Measurements from ENCODE around the gene CCDC124.

Gene CCDC124

DNA sequence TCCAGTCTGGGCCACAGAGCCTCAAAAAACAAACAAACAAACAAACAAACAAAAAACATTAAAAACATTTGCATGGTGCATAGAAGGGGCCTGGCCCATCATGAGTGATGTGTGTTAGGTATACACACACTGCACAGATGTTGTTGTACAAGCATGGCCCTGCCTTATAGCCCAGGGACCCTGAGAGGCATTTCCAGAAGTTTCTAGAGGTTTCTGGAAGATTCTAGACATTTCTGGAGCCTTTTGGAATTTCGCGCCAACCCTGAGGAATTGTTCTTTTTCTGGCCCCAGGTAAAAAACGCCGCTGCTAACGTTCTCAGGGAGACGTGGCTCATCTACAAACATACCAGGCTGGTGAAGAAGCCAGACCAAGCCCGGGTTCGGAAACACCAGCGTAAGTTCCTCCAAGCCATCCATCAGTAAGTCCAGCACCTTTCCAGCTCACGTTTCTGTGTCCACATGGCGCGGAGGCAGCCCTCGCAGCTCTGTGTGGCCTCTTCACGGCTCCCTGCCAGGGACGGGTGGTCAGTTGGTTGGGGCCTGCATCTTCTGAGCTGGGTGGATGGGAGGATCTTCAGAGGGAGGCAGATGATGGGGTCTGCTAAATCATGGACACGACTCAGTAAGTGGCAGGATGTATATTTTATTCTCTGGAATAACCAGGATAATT is 56.7 kb downstream of the CCDC124 start:
- DNase-seq: no peak

DNA sequence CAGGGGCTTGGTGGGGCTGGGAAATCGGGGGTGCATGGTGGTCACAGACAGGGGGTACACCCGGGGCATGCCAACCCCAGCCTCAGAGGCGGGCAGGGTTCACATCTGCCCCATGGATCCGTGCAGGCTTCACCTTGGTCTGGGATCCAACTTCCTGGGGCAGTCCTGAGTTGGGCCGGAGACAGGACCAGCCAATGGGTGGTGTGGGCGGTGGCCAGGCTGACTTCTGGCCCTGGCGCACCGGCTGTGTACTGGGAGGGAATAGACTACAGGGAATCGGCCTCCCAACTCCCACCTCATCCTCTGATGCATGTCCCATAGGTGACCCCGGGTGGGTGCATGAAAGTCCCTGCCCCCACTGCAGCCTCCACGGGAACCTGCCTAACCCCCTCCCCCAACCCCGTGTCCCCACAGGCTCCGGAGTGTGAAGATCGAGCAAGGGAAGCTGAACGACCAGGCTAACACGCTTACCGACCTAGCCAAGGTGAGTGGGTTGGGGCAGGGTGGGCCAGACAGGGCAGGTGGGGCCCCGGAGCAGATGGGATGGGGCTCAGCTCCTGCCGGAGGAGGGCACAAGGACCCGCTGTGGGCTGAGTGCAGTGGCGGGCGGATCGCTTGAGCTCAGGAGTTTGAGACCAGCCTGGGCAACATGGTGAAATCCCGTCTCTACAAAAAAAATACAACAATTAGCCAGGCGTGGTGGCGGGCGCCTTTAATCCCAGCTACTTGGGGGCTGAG is 60.4 kb downstream of the CCDC124 start:
- DNase-seq: no peak

Data from CD4-positive, alpha-beta T cell treated with Interleukin-1 beta for 1 hour (primary cell).